Left ventricle myocardium inferior (tissue), 1 donor: ENCODE data around the gene NCBP3. TPM values are rescaled to one million over a fixed set of nuclear protein-coding genes. Genes with fewer than 3 reads are reported as not detected.

Experiments used
- DNase-seq: peaks from one replicate; pipeline ENCODE4 v3.0.0-alpha.2; 2020
- H3K27ac ChIP-seq: fragments of 200-600 bp; replicated peaks from 2 replicates; pipeline ENCODE4 v1.8.0; 2021
- H3K27me3 ChIP-seq: fragments of 200-600 bp; 2 replicates; pipeline ENCODE4 v1.8.0; 2021; ENCODE audit warnings: low read depth
- H3K36me3 ChIP-seq: fragments of 200-600 bp; 2 replicates; pipeline ENCODE4 v1.8.0; 2021
- H3K4me1 ChIP-seq: fragments of 200-600 bp; 2 replicates; pipeline ENCODE4 v1.8.0; 2021
- H3K4me3 ChIP-seq: fragments of 200-600 bp; 2 replicates; pipeline ENCODE4 v1.8.0; 2021; ENCODE audit warnings: mild to moderate bottlenecking, moderate library complexity
- H3K9me3 ChIP-seq: fragments of 200-600 bp; replicated peaks from 2 replicates; pipeline ENCODE4 v1.8.0; 2021
- CTCF ChIP-seq: fragments of 200-600 bp; IDR thresholded peaks from 2 replicates; pipeline ENCODE4 v1.8.0; 2021; ENCODE audit warnings: antibody characterized with exemption, mild to moderate bottlenecking, borderline replicate concordance
- intact Hi-C: fragments of 100-400 bp; cut with micrococcal nuclease; formaldehyde crosslinking; loops from one replicate; pipeline ENCODE4 v1.11.0; 2022
- total RNA-seq: library from RNA; stranded (reverse); fragmentation: NEBNext Ultra II Directional; extraction: Animal tissue kit (Norgen Biotek cat#: 25700); gene quantifications from one replicate; pipeline ENCODE4 v1.2.1, GENCODE V29; 2021
- donor health status: DM: no; HTN: yes; CAD: no; lungs with severe emphysema.

Gene NCBP3
- total RNA-seq, 1 donor from 2014 or later, result 18.2 TPM

GRCh38 chr17:3773966-3774365 lies 72.1 kb downstream of the NCBP3 start:
- no peak overlapping the region for H3K4me3 ChIP-seq
- no peaks in the 10 kb centered on the region for H3K9me3 ChIP-seq
- no peak for DNase-seq
- H3K27me3 ChIP-seq, result peaks cover 2% of the 10 kb centered on the region
- TF ChIP-seq CTCF, result no peak
- no peak overlapping the region for H3K27ac ChIP-seq
- no peaks in the 10 kb centered on the region for H3K36me3 ChIP-seq
- intact Hi-C loops, result no loop called here
- H3K4me1 ChIP-seq, result no peaks in the 10 kb centered on the region

- H3K4me1 ChIP-seq, result no peaks in the 10 kb centered on the region
- H3K4me3 ChIP-seq, result no peak overlapping the region
- no peak overlapping the region for H3K27ac ChIP-seq
- intact Hi-C loops, result no loop called here
- no peak for TF ChIP-seq CTCF
- peaks cover 5% of the 10 kb centered on the region for H3K27me3 ChIP-seq
- no peak for DNase-seq
- H3K36me3 ChIP-seq, result no peaks in the 10 kb centered on the region
- H3K9me3 ChIP-seq, result no peaks in the 10 kb centered on the region
Measured at GRCh38 chr17:3773511-3773910, 72.5 kb downstream of the NCBP3 start.

- intact Hi-C loops, result no loop called here
- H3K4me1 ChIP-seq, result no peaks in the 10 kb centered on the region
- no peak for TF ChIP-seq CTCF
Measured at GRCh38 chr17:3772764-3773163, 73.3 kb downstream of the NCBP3 start.

GRCh38 chr17:3771140-3771539 lies 74.9 kb downstream of the NCBP3 start:
- Histone ChIP-seq H3K4me3 (no peak overlapping the region), H3K27ac (no peak overlapping the region), H3K9me3 (peaks cover 7% of the 10 kb centered on the region), H3K36me3 (no peaks in the 10 kb centered on the region), H3K27me3 (peaks cover 5% of the 10 kb centered on the region), H3K4me1 (no peaks in the 10 kb centered on the region)
- DNase-seq, result no peak
- no peak for TF ChIP-seq CTCF
- intact Hi-C loops, result no loop called here

More at GRCh38 chr17:3772764-3773163, 73.3 kb downstream of the NCBP3 start:
- no peak overlapping the region for H3K27ac ChIP-seq
- H3K36me3 ChIP-seq, result no peaks in the 10 kb centered on the region
- H3K9me3 ChIP-seq, result peaks cover 1% of the 10 kb centered on the region
- H3K27me3 ChIP-seq, result peaks cover 5% of the 10 kb centered on the region
- no peak for DNase-seq
- no peak overlapping the region for H3K4me3 ChIP-seq

- Histone ChIP-seq H3K27ac (no peak overlapping the region), H3K9me3 (peaks cover 7% of the 10 kb centered on the region), H3K4me1 (no peaks in the 10 kb centered on the region), H3K36me3 (no peaks in the 10 kb centered on the region), H3K27me3 (peaks cover 5% of the 10 kb centered on the region), H3K4me3 (no peak overlapping the region)
- DNase-seq, result no peak
- intact Hi-C loops, result no loop called here
- no peak for TF ChIP-seq CTCF
Measured at GRCh38 chr17:3770466-3770865, 75.6 kb downstream of the NCBP3 start.

GRCh38 chr17:3768769-3769168 lies 77.3 kb downstream of the NCBP3 start:
- no peak for DNase-seq

More at GRCh38 chr17:3768769-3769168, 77.3 kb downstream of the NCBP3 start:
- Histone ChIP-seq H3K27me3 (peaks cover 12% of the 10 kb centered on the region), H3K4me1 (no peaks in the 10 kb centered on the region), H3K27ac (no peak overlapping the region), H3K36me3 (no peaks in the 10 kb centered on the region), H3K4me3 (no peak overlapping the region), H3K9me3 (peaks cover 7% of the 10 kb centered on the region)
- TF ChIP-seq CTCF, result no peak
- intact Hi-C loops, result no loop called here
